Activated naive CD8-positive, alpha-beta T cell (primary cell): ENCODE measurements around the gene TUBA3D.
"Not testable (repeated sequence)": the region's sequence is repeated elsewhere in the genome, so short reads cannot be mapped to it uniquely, and the experiment has no call there.

Experiments
- H3K27ac Mint-ChIP-seq: one replicate; pipeline ENCODE4 v1.8.0; 2021; ENCODE audit warnings: mixed read lengths
- H3K27me3 Mint-ChIP-seq: one replicate; pipeline ENCODE4 v1.8.0; 2021; ENCODE audit warnings: mixed read lengths
- H3K36me3 Mint-ChIP-seq: one replicate; pipeline ENCODE4 v1.8.0; 2021; ENCODE audit warnings: mixed read lengths
- H3K4me1 Mint-ChIP-seq: one replicate; pipeline ENCODE4 v1.8.0; 2021; ENCODE audit warnings: low read depth, mixed read lengths
- H3K4me3 Mint-ChIP-seq: one replicate; pipeline ENCODE4 v1.8.0; 2021; ENCODE audit warnings: mild to moderate bottlenecking, mixed read lengths
- H3K9me3 Mint-ChIP-seq: one replicate; pipeline ENCODE4 v1.8.0; 2021; ENCODE audit warnings: low read depth, mixed read lengths

Gene TUBA3D

GRCh38 chr2:131475831-131476230, at the start of gene TUBA3D:
Gene TUBA3D, plus strand, starts transcription at chr2:131476119. Its CDS starts 81 bp downstream, at chr2:131476200.
- Mint-ChIP-seq H3K36me3 (no peaks in the 10 kb centered on the region), H3K4me1 (no peaks in the 10 kb centered on the region), H3K27ac (no peak within 1 kb of the TSS), H3K9me3 (no peaks in the 10 kb centered on the region), H3K27me3 (no peaks in the 10 kb centered on the region), H3K4me3 (no peak within 1 kb of the TSS)

GRCh38 chr2:131426727-131427126, 49.2 kb upstream of the TUBA3D start:
- peaks cover 10% of the 10 kb centered on the region for H3K4me1 Mint-ChIP-seq
- no peak overlapping the region for H3K4me3 Mint-ChIP-seq
- H3K27me3 Mint-ChIP-seq: peaks cover 56% of the 10 kb centered on the region
- H3K36me3 Mint-ChIP-seq: no peaks in the 10 kb centered on the region
- no peaks in the 10 kb centered on the region for H3K9me3 Mint-ChIP-seq
- no peak overlapping the region for H3K27ac Mint-ChIP-seq

- H3K4me1 Mint-ChIP-seq: peaks cover 2% of the 10 kb centered on the region
- peaks cover 38% of the 10 kb centered on the region for H3K27me3 Mint-ChIP-seq
- H3K9me3 Mint-ChIP-seq: no peaks in the 10 kb centered on the region
- no peak overlapping the region for H3K27ac Mint-ChIP-seq
- H3K4me3 Mint-ChIP-seq: no peak overlapping the region
- no peaks in the 10 kb centered on the region for H3K36me3 Mint-ChIP-seq
Observed at GRCh38 chr2:131431336-131431735, 44.6 kb upstream of the TUBA3D start.

- not testable (repeated sequence) for H3K4me3 Mint-ChIP-seq, H3K36me3 Mint-ChIP-seq, H3K27me3 Mint-ChIP-seq, H3K4me1 Mint-ChIP-seq, H3K9me3 Mint-ChIP-seq
- peak overlapping the region; percentile 6 for H3K27ac Mint-ChIP-seq
Observed at GRCh38 chr2:131440742-131441468, 35.0 kb upstream of the TUBA3D start.

- not testable (repeated sequence) for H3K36me3 Mint-ChIP-seq, H3K4me1 Mint-ChIP-seq, H3K4me3 Mint-ChIP-seq, H3K27ac Mint-ChIP-seq, H3K27me3 Mint-ChIP-seq, H3K9me3 Mint-ChIP-seq
Observed at GRCh38 chr2:131444736-131445514, 31.0 kb upstream of the TUBA3D start.

GRCh38 chr2:131445515-131445797, 30.5 kb upstream of the TUBA3D start:
- not testable (repeated sequence) for H3K36me3 Mint-ChIP-seq, H3K4me3 Mint-ChIP-seq, H3K27me3 Mint-ChIP-seq, H3K9me3 Mint-ChIP-seq, H3K4me1 Mint-ChIP-seq, H3K27ac Mint-ChIP-seq

GRCh38 chr2:131445896-131446295, 30.0 kb upstream of the TUBA3D start:
- Mint-ChIP-seq H3K27ac (no peak overlapping the region), H3K27me3 (peaks cover 6% of the 10 kb centered on the region), H3K4me3 (no peak overlapping the region), H3K4me1 (peaks cover 4% of the 10 kb centered on the region), H3K36me3 (no peaks in the 10 kb centered on the region), H3K9me3 (no peaks in the 10 kb centered on the region)

GRCh38 chr2:131447981-131448380, 27.9 kb upstream of the TUBA3D start:
- not testable (repeated sequence) for H3K27me3 Mint-ChIP-seq

GRCh38 chr2:131451265-131451949, 24.5 kb upstream of the TUBA3D start:
- not testable (repeated sequence) for H3K36me3 Mint-ChIP-seq, H3K4me3 Mint-ChIP-seq, H3K4me1 Mint-ChIP-seq, H3K27ac Mint-ChIP-seq, H3K9me3 Mint-ChIP-seq
- H3K27me3 Mint-ChIP-seq: peaks cover 14% of the 10 kb centered on the region

More at GRCh38 chr2:131447981-131448380, 27.9 kb upstream of the TUBA3D start:
- H3K4me3 Mint-ChIP-seq, H3K27ac Mint-ChIP-seq, H3K36me3 Mint-ChIP-seq, H3K9me3 Mint-ChIP-seq, H3K4me1 Mint-ChIP-seq: not testable (repeated sequence)

- H3K27me3 Mint-ChIP-seq: peaks cover 25% of the 10 kb centered on the region
- not testable (repeated sequence) for H3K36me3 Mint-ChIP-seq, H3K4me1 Mint-ChIP-seq, H3K9me3 Mint-ChIP-seq, H3K27ac Mint-ChIP-seq, H3K4me3 Mint-ChIP-seq
Observed at GRCh38 chr2:131454914-131455313, 21.0 kb upstream of the TUBA3D start.

GRCh38 chr2:131467722-131468121, 8.2 kb upstream of the TUBA3D start:
- not testable (repeated sequence) for H3K4me1 Mint-ChIP-seq, H3K4me3 Mint-ChIP-seq, H3K36me3 Mint-ChIP-seq, H3K9me3 Mint-ChIP-seq, H3K27ac Mint-ChIP-seq, H3K27me3 Mint-ChIP-seq

GRCh38 chr2:131470944-131471343, 5.0 kb upstream of the TUBA3D start:
- H3K36me3 Mint-ChIP-seq, H3K4me1 Mint-ChIP-seq, H3K27ac Mint-ChIP-seq, H3K9me3 Mint-ChIP-seq, H3K4me3 Mint-ChIP-seq, H3K27me3 Mint-ChIP-seq: not testable (repeated sequence)

GRCh38 chr2:131471624-131472023, 4.3 kb upstream of the TUBA3D start:
- H3K4me1 Mint-ChIP-seq, H3K4me3 Mint-ChIP-seq, H3K27me3 Mint-ChIP-seq, H3K36me3 Mint-ChIP-seq, H3K9me3 Mint-ChIP-seq, H3K27ac Mint-ChIP-seq: not testable (repeated sequence)

GRCh38 chr2:131473266-131473665, 2.7 kb upstream of the TUBA3D start:
- H3K9me3 Mint-ChIP-seq, H3K36me3 Mint-ChIP-seq, H3K4me3 Mint-ChIP-seq, H3K27me3 Mint-ChIP-seq, H3K27ac Mint-ChIP-seq, H3K4me1 Mint-ChIP-seq: not testable (repeated sequence)

- not testable (repeated sequence) for H3K27ac Mint-ChIP-seq, H3K9me3 Mint-ChIP-seq, H3K27me3 Mint-ChIP-seq, H3K36me3 Mint-ChIP-seq, H3K4me1 Mint-ChIP-seq, H3K4me3 Mint-ChIP-seq
Observed at GRCh38 chr2:131476363-131476762, 444 bp downstream of the TUBA3D start.

- not testable (repeated sequence) for H3K4me1 Mint-ChIP-seq, H3K4me3 Mint-ChIP-seq, H3K27me3 Mint-ChIP-seq, H3K36me3 Mint-ChIP-seq, H3K27ac Mint-ChIP-seq, H3K9me3 Mint-ChIP-seq
Observed at GRCh38 chr2:131477227-131477626, 1.3 kb downstream of the TUBA3D start.
